IgD-negative memory B cell (primary cell): ENCODE results near the gene GALK2. TPM values are rescaled to one million over a fixed set of nuclear protein-coding genes. Genes with fewer than 3 reads are reported as not detected.
A peak's percentile ranks its signal among the peaks of the same experiment; 100 is the strongest.
"Not testable (repeated sequence)": the region's sequence is repeated elsewhere in the genome, so short reads cannot be mapped to it uniquely, and the experiment has no call there.

ENCODE experiments used
- H3K27ac Mint-ChIP-seq, 3 donors: one replicate each; pipeline ENCODE4 v1.8.0; 2020 to 2022; ENCODE audit warnings: mild to moderate bottlenecking in 3 of 3, mixed read lengths in 3 of 3, moderate library complexity in 1 of 3
- H3K27me3 Mint-ChIP-seq: one replicate; pipeline ENCODE4 v1.8.0; 2021; ENCODE audit warnings: mixed read lengths
- H3K36me3 Mint-ChIP-seq: one replicate; pipeline ENCODE4 v1.8.0; 2020; ENCODE audit warnings: mild to moderate bottlenecking, mixed read lengths
- H3K4me1 Mint-ChIP-seq, 3 donors: one replicate each; pipeline ENCODE4 v1.8.0; 2020 to 2022; ENCODE audit warnings: mixed read lengths in 3 of 3, mild to moderate bottlenecking in 1 of 3
- H3K4me3 Mint-ChIP-seq, 4 donors: one replicate each; pipeline ENCODE4 v1.8.0; 2020 to 2022; ENCODE audit warnings: mild to moderate bottlenecking in 4 of 4, mixed read lengths in 4 of 4, moderate library complexity in 3 of 4
- H3K9me3 Mint-ChIP-seq, 3 donors: one replicate each; pipeline ENCODE4 v1.8.0; 2020 to 2021; ENCODE audit warnings: mixed read lengths in 3 of 3, mild to moderate bottlenecking in 1 of 3
- polyA plus RNA-seq: library from polyadenylated mRNA; unstranded; fragments of 300-500 nt; fragmentation: Illumina TruSeq; gene quantifications from one replicate; pipeline ENCODE4 v1.2.3, GENCODE V29; 2021

GALK2 gene
- polyA plus RNA-seq, 1 donor from 2014 or later = 16.2 TPM

GRCh38 chr15:49223536-49224274, 53.7 kb downstream of the GALK2 start:
- peaks cover 8 to 10% (median 9%) of the 10 kb centered on the region in 3 donors for H3K4me1 Mint-ChIP-seq
- peaks cover 0 to 21% (median 10%) of the 10 kb centered on the region in 3 donors for H3K9me3 Mint-ChIP-seq
- H3K36me3 Mint-ChIP-seq = peaks cover 51% of the 10 kb centered on the region
- no peak overlapping the region for H3K27ac Mint-ChIP-seq
- H3K27me3 Mint-ChIP-seq = no peaks in the 10 kb centered on the region
- H3K4me3 Mint-ChIP-seq = peak overlapping the region in 1 of 4 donors; percentile 43

- H3K27me3 Mint-ChIP-seq = no peaks in the 10 kb centered on the region
- H3K9me3 Mint-ChIP-seq = peaks cover under 1 to 24% (median 14%) of the 10 kb centered on the region in 3 donors
- no peak overlapping the region for H3K4me3 Mint-ChIP-seq
- peaks cover 9 to 10% (median 9%) of the 10 kb centered on the region in 3 donors for H3K4me1 Mint-ChIP-seq
- H3K36me3 Mint-ChIP-seq = peaks cover 47% of the 10 kb centered on the region
- no peak overlapping the region for H3K27ac Mint-ChIP-seq
Measured at GRCh38 chr15:49225572-49226281, 55.7 kb downstream of the GALK2 start.

GRCh38 chr15:49227602-49228001, 57.6 kb downstream of the GALK2 start:
- no peaks in the 10 kb centered on the region for H3K27me3 Mint-ChIP-seq
- H3K36me3 Mint-ChIP-seq = peaks cover 46% of the 10 kb centered on the region
- peak overlapping the region in 1 of 3 donors; percentile 9 for H3K27ac Mint-ChIP-seq
- peaks cover 9 to 13% (median 11%) of the 10 kb centered on the region in 3 donors for H3K4me1 Mint-ChIP-seq
- H3K4me3 Mint-ChIP-seq = peak overlapping the region in 1 of 4 donors; percentile 52
- H3K9me3 Mint-ChIP-seq = peaks cover 2 to 24% (median 17%) of the 10 kb centered on the region in 3 donors

GRCh38 chr15:49229922-49230321, 59.9 kb downstream of the GALK2 start:
- peaks cover 36% of the 10 kb centered on the region for H3K36me3 Mint-ChIP-seq
- peaks cover 7 to 11% (median 11%) of the 10 kb centered on the region in 3 donors for H3K4me1 Mint-ChIP-seq
- no peaks in the 10 kb centered on the region for H3K27me3 Mint-ChIP-seq
- H3K27ac Mint-ChIP-seq = no peak overlapping the region
- H3K9me3 Mint-ChIP-seq = peaks cover 2 to 27% (median 17%) of the 10 kb centered on the region in 3 donors
- no peak overlapping the region for H3K4me3 Mint-ChIP-seq

GRCh38 chr15:49232236-49232806, 62.3 kb downstream of the GALK2 start:
- Mint-ChIP-seq H3K4me3 (peak overlapping the region in 1 of 4 donors; percentile 9), H3K27ac (no peak overlapping the region), H3K27me3 (no peaks in the 10 kb centered on the region), H3K36me3 (peaks cover 26% of the 10 kb centered on the region), H3K4me1 (peaks cover 8 to 16% (median 14%) of the 10 kb centered on the region in 3 donors), H3K9me3 (peaks cover 2 to 22% (median 17%) of the 10 kb centered on the region in 3 donors)

GRCh38 chr15:49235446-49236124, 65.5 kb downstream of the GALK2 start:
- no peaks in the 10 kb centered on the region for H3K27me3 Mint-ChIP-seq
- peaks cover 8 to 14% (median 13%) of the 10 kb centered on the region in 3 donors for H3K4me1 Mint-ChIP-seq
- H3K27ac Mint-ChIP-seq = no peak overlapping the region
- peaks cover 2 to 14% (median 7%) of the 10 kb centered on the region in 3 donors for H3K9me3 Mint-ChIP-seq
- H3K36me3 Mint-ChIP-seq = peaks cover 10% of the 10 kb centered on the region
- no peak overlapping the region for H3K4me3 Mint-ChIP-seq

GRCh38 chr15:49236869-49237268, 66.8 kb downstream of the GALK2 start:
- Mint-ChIP-seq H3K27me3 (no peaks in the 10 kb centered on the region), H3K4me3 (no peak overlapping the region), H3K4me1 (peaks cover 7 to 14% (median 12%) of the 10 kb centered on the region in 3 donors), H3K36me3 (peaks cover 5% of the 10 kb centered on the region), H3K9me3 (peaks cover 0 to 12% (median 3%) of the 10 kb centered on the region in 3 donors), H3K27ac (no peak overlapping the region)

- Mint-ChIP-seq H3K4me3 (no peak overlapping the region), H3K9me3 (peaks cover 0 to 3% (median 0%) of the 10 kb centered on the region in 3 donors), H3K27ac (no peak overlapping the region), H3K4me1 (peaks cover 5 to 10% (median 8%) of the 10 kb centered on the region in 3 donors), H3K27me3 (no peaks in the 10 kb centered on the region), H3K36me3 (peaks cover 5% of the 10 kb centered on the region)
Measured at GRCh38 chr15:49238342-49238741, 68.3 kb downstream of the GALK2 start.

GRCh38 chr15:49239105-49239504, 69.1 kb downstream of the GALK2 start:
- no peaks in the 10 kb centered on the region for H3K27me3 Mint-ChIP-seq
- H3K27ac Mint-ChIP-seq = no peak overlapping the region
- H3K4me3 Mint-ChIP-seq = no peak overlapping the region
- peaks cover 5% of the 10 kb centered on the region for H3K36me3 Mint-ChIP-seq
- H3K4me1 Mint-ChIP-seq = peaks cover 5 to 10% (median 8%) of the 10 kb centered on the region in 3 donors
- peaks cover 0 to 3% (median 0%) of the 10 kb centered on the region in 3 donors for H3K9me3 Mint-ChIP-seq

- Mint-ChIP-seq H3K27ac (no peak overlapping the region), H3K27me3 (no peaks in the 10 kb centered on the region), H3K4me3 (no peak overlapping the region), H3K9me3 (no peaks in the 10 kb centered on the region), H3K4me1 (no peaks in the 10 kb centered on the region), H3K36me3 (peaks cover 12% of the 10 kb centered on the region)
Measured at GRCh38 chr15:49242820-49243219, 72.8 kb downstream of the GALK2 start.

GRCh38 chr15:49247556-49248110, 77.6 kb downstream of the GALK2 start:
- peaks cover 0 to 11% (median 5%) of the 10 kb centered on the region in 3 donors for H3K9me3 Mint-ChIP-seq
- H3K27ac Mint-ChIP-seq = no peak overlapping the region
- peaks cover 0 to 3% (median 1%) of the 10 kb centered on the region in 3 donors for H3K4me1 Mint-ChIP-seq
- H3K36me3 Mint-ChIP-seq = peaks cover 22% of the 10 kb centered on the region
- H3K27me3 Mint-ChIP-seq = no peaks in the 10 kb centered on the region
- H3K4me3 Mint-ChIP-seq = peak overlapping the region in 1 of 4 donors; percentile 4

- Mint-ChIP-seq H3K36me3 (peaks cover 22% of the 10 kb centered on the region), H3K4me3 (no peak overlapping the region), H3K4me1 (peaks cover 5 to 7% (median 5%) of the 10 kb centered on the region in 3 donors), H3K27me3 (no peaks in the 10 kb centered on the region), H3K27ac (no peak overlapping the region), H3K9me3 (peaks cover 0 to 11% (median 5%) of the 10 kb centered on the region in 3 donors)
Measured at GRCh38 chr15:49248291-49248690, 78.2 kb downstream of the GALK2 start.

GRCh38 chr15:49255966-49256759, 86.1 kb downstream of the GALK2 start:
- Mint-ChIP-seq H3K4me3 (no peak overlapping the region), H3K27ac (no peak overlapping the region), H3K36me3 (peaks cover 7% of the 10 kb centered on the region), H3K4me1 (peaks cover 2 to 13% (median 5%) of the 10 kb centered on the region in 3 donors), H3K9me3 (peaks cover 0 to 6% (median 1%) of the 10 kb centered on the region in 3 donors), H3K27me3 (no peaks in the 10 kb centered on the region)

GRCh38 chr15:49265117-49265516, 95.1 kb downstream of the GALK2 start:
- not testable (repeated sequence) for H3K4me3 Mint-ChIP-seq

More at GRCh38 chr15:49265117-49265516, 95.1 kb downstream of the GALK2 start:
- not testable (repeated sequence) for H3K36me3 Mint-ChIP-seq, H3K4me1 Mint-ChIP-seq, H3K27ac Mint-ChIP-seq, H3K27me3 Mint-ChIP-seq, H3K9me3 Mint-ChIP-seq
